Measurements from ENCODE around the gene IGF2.

DNA sequence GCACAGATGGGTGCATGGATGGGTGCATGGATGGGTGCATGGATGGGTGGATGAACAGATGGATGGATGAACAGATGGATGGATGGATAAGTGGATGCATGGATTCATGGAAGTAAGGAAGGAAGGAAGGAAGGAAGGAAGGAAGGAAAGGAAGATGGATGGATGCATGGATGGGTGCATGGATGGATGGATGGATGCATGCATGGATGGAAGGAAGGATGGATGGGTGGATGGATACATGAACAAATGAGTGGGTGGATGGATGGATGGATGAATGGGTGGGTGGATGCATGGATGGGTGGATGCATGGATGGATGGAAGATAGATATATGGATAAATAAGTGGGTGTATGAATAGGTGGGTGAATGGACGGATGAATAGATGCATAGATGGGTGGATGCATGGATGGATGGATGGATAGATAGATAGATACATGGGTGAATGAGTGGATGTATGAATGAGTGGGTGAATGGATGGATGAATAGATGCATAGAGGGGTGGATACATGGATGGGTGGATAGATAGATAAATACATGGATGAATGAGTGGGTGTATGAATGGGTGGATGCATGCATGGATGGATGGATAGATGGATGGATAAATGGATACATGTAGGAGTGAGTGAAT, 32.5 kb downstream of the IGF2 start:
- TF ChIP-seq, protein P1, sequence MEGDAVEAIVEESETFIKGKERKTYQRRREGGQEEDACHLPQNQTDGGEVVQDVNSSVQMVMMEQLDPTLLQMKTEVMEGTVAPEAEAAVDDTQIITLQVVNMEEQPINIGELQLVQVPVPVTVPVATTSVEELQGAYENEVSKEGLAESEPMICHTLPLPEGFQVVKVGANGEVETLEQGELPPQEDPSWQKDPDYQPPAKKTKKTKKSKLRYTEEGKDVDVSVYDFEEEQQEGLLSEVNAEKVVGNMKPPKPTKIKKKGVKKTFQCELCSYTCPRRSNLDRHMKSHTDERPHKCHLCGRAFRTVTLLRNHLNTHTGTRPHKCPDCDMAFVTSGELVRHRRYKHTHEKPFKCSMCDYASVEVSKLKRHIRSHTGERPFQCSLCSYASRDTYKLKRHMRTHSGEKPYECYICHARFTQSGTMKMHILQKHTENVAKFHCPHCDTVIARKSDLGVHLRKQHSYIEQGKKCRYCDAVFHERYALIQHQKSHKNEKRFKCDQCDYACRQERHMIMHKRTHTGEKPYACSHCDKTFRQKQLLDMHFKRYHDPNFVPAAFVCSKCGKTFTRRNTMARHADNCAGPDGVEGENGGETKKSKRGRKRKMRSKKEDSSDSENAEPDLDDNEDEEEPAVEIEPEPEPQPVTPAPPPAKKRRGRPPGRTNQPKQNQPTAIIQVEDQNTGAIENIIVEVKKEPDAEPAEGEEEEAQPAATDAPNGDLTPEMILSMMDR (IDR thresholded peaks at IDR 0.05), result no peak
- TF ChIP-seq POLR2A (IDR thresholded peaks at IDR 0.05), result no peak

All from thyroid gland (tissue), 4 donors.